ENCODE measurements around the gene CAAP1.
"Not testable (repeated sequence)": the region's sequence is repeated elsewhere in the genome, so short reads cannot be mapped to it uniquely, and the experiment has no call there.

The CAAP1 gene

GRCh38 chr9:26828391-26828955 is 64.1 kb downstream of the CAAP1 start:
- not testable (repeated sequence) for DNase-seq

- DNase-seq = no peak
Measured at GRCh38 chr9:26814799-26815198, 77.8 kb downstream of the CAAP1 start.

- no peak for DNase-seq
Measured at GRCh38 chr9:26813247-26813646, 79.4 kb downstream of the CAAP1 start.

- DNase-seq = no peak
Measured at GRCh38 chr9:26812217-26812616, 80.4 kb downstream of the CAAP1 start.

GRCh38 chr9:26811106-26811505 is 81.5 kb downstream of the CAAP1 start:
- DNase-seq = no peak

GRCh38 chr9:26809795-26810194 is 82.8 kb downstream of the CAAP1 start:
- no peak for DNase-seq

- no peak for DNase-seq
Measured at GRCh38 chr9:26807161-26807560, 85.4 kb downstream of the CAAP1 start.

GRCh38 chr9:26802921-26803320 is 89.7 kb downstream of the CAAP1 start:
- DNase-seq = no peak

- no peak for DNase-seq
Measured at GRCh38 chr9:26801772-26802171, 90.8 kb downstream of the CAAP1 start.

GRCh38 chr9:26800322-26800721 is 92.3 kb downstream of the CAAP1 start:
- DNase-seq = no peak

GRCh38 chr9:26791274-26791673 is 101.3 kb downstream of the CAAP1 start:
- DNase-seq = no peak

All from SHP77 (cell line).